ENCODE results near the gene ITPK1. TPM values are rescaled to one million over a fixed set of nuclear protein-coding genes. Genes with fewer than 3 reads are reported as not detected.

Gene ITPK1
- total RNA-seq, 1 experiment from 2014 or later: 60.1 TPM

DNA sequence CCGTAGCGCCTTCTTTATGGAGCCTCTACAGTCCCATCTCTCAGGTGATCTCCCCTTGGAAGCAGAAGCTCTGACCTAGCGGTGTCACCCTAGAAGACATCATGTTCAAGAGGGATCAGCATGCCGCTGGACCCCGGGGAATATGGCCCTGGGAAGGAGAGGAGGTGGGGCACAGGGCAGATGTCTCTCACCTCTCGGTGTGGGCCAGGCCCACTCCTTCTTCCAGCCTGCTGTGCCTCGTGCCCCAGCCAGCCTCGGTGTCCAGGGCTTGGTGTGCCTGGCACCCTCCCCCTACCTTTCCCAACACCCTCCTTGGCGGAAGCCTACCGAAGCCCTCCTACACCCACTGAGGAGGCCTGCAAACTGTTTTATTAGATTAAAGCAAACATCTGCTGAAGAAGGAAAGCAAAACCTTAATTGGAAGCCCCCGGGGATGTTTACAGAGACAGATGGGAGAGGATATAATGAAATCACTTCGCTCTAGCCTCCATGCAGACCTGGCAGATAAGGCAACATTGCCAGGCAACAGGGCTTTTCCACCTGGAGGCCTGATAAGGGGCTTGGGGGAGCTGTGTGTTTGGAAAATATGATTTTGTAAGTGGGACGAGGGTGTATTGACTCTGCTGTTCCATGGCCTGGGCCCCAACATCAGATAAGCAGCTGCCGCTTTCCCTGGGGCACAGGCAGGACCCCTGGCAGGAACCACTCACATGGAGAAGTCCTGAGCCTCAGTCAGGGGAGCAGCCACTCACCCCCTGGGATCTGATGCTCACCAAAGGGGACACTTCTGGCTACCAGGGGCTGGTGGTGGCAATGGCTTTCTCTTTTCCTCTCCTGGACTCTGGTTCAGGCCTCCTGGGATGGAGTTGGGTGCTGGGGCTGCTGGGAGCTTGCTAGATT lies 198.4 kb downstream of the ITPK1 start:
- no peaks in the 10 kb centered on the region for H3K36me3 ChIP-seq (ENCODE audit: control insufficient read depth, insufficient read depth, low read length)
- DNase-seq: no peak
- H3K4me3 ChIP-seq (ENCODE audit: low read depth, low read length): no peak overlapping the region
- no peaks in the 10 kb centered on the region for H3K4me1 Mint-ChIP-seq (ENCODE audit: low read depth, unreplicated experiment)
- peaks cover 4% of the 10 kb centered on the region; the same call in 1 of the 2 replicates for H3K9me3 ChIP-seq
- ChIA-PET CTCF (no interaction called here), POLR2A (no interaction called here)
- no TSS peak for BruUV-seq (replicated peaks)
- no peaks in the 10 kb centered on the region for H3K36me3 Mint-ChIP-seq (ENCODE audit: insufficient read depth, unreplicated experiment)
- no peaks in the 10 kb centered on the region for H3K9me3 Mint-ChIP-seq (ENCODE audit: unreplicated experiment)
- no peaks in the 10 kb centered on the region for H3K27me3 ChIP-seq (replicated peaks; ENCODE audit: control insufficient read depth, insufficient read depth, low read length)
- peaks cover 14% of the 10 kb centered on the region for H3K27me3 Mint-ChIP-seq (ENCODE audit: insufficient read depth, unreplicated experiment)
- intact Hi-C loops (cut with micrococcal nuclease; ENCODE audit: unreplicated experiment): no loop called here
- TF ChIP-seq, protein P1, sequence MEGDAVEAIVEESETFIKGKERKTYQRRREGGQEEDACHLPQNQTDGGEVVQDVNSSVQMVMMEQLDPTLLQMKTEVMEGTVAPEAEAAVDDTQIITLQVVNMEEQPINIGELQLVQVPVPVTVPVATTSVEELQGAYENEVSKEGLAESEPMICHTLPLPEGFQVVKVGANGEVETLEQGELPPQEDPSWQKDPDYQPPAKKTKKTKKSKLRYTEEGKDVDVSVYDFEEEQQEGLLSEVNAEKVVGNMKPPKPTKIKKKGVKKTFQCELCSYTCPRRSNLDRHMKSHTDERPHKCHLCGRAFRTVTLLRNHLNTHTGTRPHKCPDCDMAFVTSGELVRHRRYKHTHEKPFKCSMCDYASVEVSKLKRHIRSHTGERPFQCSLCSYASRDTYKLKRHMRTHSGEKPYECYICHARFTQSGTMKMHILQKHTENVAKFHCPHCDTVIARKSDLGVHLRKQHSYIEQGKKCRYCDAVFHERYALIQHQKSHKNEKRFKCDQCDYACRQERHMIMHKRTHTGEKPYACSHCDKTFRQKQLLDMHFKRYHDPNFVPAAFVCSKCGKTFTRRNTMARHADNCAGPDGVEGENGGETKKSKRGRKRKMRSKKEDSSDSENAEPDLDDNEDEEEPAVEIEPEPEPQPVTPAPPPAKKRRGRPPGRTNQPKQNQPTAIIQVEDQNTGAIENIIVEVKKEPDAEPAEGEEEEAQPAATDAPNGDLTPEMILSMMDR (IDR thresholded peaks at IDR 0.05; ENCODE audit: insufficient read depth in 1 of 2, low read depth in 1 of 2, low read length in 1 of 2, severe bottlenecking in 1 of 2, unreplicated experiment in 1 of 2): no peak
- H3K4me1 ChIP-seq: no peaks in the 10 kb centered on the region
- no peak overlapping the region for H3K4me3 Mint-ChIP-seq (ENCODE audit: unreplicated experiment)
- H3K27ac Mint-ChIP-seq (ENCODE audit: unreplicated experiment): no peak overlapping the region

DNA sequence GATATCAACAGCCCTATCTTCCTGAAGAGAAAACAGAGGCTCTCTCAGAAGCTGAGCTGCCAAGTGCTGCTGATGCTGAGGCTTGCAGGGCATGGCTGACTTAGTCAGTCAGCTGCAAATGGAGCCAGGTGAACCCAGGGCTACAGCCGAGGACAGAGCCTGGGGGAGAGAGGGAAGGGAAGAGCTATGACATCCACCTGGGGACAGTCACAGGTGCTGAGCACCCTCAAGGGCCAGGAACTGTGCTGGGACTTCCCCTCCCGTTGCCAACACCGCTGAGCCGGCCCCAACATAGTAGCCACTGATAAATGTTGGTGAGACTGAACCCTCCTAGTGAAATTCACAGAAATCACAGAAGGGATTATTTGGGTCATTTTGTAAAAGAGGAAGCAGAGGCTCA lies 199.5 kb downstream of the ITPK1 start:
- no peaks in the 10 kb centered on the region for H3K9me3 Mint-ChIP-seq (ENCODE audit: unreplicated experiment)
- no peaks in the 10 kb centered on the region for H3K4me1 Mint-ChIP-seq (ENCODE audit: low read depth, unreplicated experiment)
- Histone ChIP-seq H3K27me3 (replicated peaks; ENCODE audit: control insufficient read depth, insufficient read depth, low read length) (no peaks in the 10 kb centered on the region), H3K36me3 (ENCODE audit: control insufficient read depth, insufficient read depth, low read length) (no peaks in the 10 kb centered on the region), H3K9me3 (peaks cover 4% of the 10 kb centered on the region; the same call in 1 of the 2 replicates), H3K4me3 (ENCODE audit: low read depth, low read length) (no peak overlapping the region), H3K4me1 (no peaks in the 10 kb centered on the region)
- no peak for DNase-seq
- ChIA-PET CTCF (no interaction called here), POLR2A (no interaction called here)
- H3K4me3 Mint-ChIP-seq (ENCODE audit: unreplicated experiment): no peak overlapping the region
- intact Hi-C loops (cut with micrococcal nuclease; ENCODE audit: unreplicated experiment): no loop called here
- H3K27me3 Mint-ChIP-seq (ENCODE audit: insufficient read depth, unreplicated experiment): peaks cover 10% of the 10 kb centered on the region
- H3K36me3 Mint-ChIP-seq (ENCODE audit: insufficient read depth, unreplicated experiment): no peaks in the 10 kb centered on the region
- no TSS peak for BruUV-seq (replicated peaks)
- TF ChIP-seq, protein P1 (IDR thresholded peaks at IDR 0.05; ENCODE audit: insufficient read depth in 1 of 2, low read depth in 1 of 2, low read length in 1 of 2, severe bottlenecking in 1 of 2, unreplicated experiment in 1 of 2): no peak
- H3K27ac Mint-ChIP-seq (ENCODE audit: unreplicated experiment): no peak overlapping the region

DNA sequence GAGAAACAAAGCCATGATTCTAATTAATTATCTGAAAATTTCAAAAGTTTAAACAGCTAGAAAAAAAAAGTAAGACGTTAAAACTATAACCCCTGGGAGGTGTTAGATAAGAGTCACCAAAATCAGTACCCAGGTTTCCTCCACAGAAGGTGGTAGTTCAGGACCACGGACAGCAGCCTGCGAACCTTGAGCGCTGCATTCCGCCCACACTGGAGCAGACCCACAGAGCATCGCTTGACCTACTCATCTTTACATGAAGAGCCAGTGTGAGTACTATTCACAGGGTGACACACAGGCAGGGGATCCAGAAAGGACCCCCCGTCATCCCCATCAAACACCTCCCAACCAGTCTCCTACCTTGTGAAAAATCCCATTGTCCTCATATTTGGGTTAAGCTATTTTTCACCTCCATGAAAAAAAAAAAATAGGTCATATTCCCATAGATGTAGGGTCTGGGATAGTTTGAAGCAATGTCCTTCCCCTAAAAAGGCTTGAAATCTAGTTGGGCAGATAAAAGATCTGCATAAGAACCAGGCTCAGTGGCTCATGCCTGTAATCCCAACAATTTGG lies 201.6 kb downstream of the ITPK1 start:
- ChIA-PET CTCF (no interaction called here), POLR2A (interaction anchor here (0.5 kb wide), 1 partner anchor 242 kb away, joined by 4 read pairs; no protein-coding TSS in a partner anchor)
- no peaks in the 10 kb centered on the region for H3K4me1 ChIP-seq
- no peak overlapping the region for H3K27ac Mint-ChIP-seq (ENCODE audit: unreplicated experiment)
- intact Hi-C loops (cut with micrococcal nuclease; ENCODE audit: unreplicated experiment): no loop called here
- no peak overlapping the region for H3K4me3 ChIP-seq (ENCODE audit: low read depth, low read length)
- no peaks in the 10 kb centered on the region for H3K27me3 ChIP-seq (replicated peaks; ENCODE audit: control insufficient read depth, insufficient read depth, low read length)
- no peaks in the 10 kb centered on the region for H3K36me3 ChIP-seq (ENCODE audit: control insufficient read depth, insufficient read depth, low read length)
- peaks cover 6% of the 10 kb centered on the region for H3K27me3 Mint-ChIP-seq (ENCODE audit: insufficient read depth, unreplicated experiment)
- peak in 1 of 2 experiments; percentile 69 for DNase-seq
- no TSS peak for BruUV-seq (replicated peaks)
- no peaks in the 10 kb centered on the region for H3K36me3 Mint-ChIP-seq (ENCODE audit: insufficient read depth, unreplicated experiment)
- no peaks in the 10 kb centered on the region for H3K9me3 Mint-ChIP-seq (ENCODE audit: unreplicated experiment)
- no peak overlapping the region for H3K4me3 Mint-ChIP-seq (ENCODE audit: unreplicated experiment)
- TF ChIP-seq, protein P1 (IDR thresholded peaks at IDR 0.05; ENCODE audit: insufficient read depth in 1 of 2, low read depth in 1 of 2, low read length in 1 of 2, severe bottlenecking in 1 of 2, unreplicated experiment in 1 of 2): no peak
- H3K9me3 ChIP-seq: peaks cover 4% of the 10 kb centered on the region; the same call in 1 of the 2 replicates
- H3K4me1 Mint-ChIP-seq (ENCODE audit: low read depth, unreplicated experiment): no peaks in the 10 kb centered on the region
